ENCODE data around the gene L3MBTL4.

DNA sequence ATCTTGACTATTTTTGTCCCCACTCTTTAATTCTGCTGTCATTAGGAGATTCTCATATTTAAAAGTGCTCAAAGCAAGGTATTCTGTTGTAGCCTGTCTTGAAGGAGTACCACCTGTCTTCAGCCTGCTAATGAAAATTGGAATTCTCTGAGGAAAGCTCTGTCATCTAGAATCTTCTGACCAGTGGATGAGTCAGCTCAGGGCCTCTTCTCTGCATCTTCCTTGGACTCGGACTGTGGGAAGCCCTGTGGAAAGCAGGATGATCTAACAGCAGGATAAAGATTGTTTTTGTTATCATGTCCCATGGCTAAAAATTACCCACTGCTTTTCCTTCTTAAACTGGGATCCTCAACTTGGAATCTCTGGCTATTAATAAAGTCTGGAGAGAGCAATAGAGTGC is 500.7 kb downstream of the L3MBTL4 start:
- TF ChIP-seq, protein P1, sequence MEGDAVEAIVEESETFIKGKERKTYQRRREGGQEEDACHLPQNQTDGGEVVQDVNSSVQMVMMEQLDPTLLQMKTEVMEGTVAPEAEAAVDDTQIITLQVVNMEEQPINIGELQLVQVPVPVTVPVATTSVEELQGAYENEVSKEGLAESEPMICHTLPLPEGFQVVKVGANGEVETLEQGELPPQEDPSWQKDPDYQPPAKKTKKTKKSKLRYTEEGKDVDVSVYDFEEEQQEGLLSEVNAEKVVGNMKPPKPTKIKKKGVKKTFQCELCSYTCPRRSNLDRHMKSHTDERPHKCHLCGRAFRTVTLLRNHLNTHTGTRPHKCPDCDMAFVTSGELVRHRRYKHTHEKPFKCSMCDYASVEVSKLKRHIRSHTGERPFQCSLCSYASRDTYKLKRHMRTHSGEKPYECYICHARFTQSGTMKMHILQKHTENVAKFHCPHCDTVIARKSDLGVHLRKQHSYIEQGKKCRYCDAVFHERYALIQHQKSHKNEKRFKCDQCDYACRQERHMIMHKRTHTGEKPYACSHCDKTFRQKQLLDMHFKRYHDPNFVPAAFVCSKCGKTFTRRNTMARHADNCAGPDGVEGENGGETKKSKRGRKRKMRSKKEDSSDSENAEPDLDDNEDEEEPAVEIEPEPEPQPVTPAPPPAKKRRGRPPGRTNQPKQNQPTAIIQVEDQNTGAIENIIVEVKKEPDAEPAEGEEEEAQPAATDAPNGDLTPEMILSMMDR (conservative IDR thresholded peaks at IDR 0.05): no peak
- TF ChIP-seq EZH2 (IDR thresholded peaks at IDR 0.05; ENCODE audit: low read depth): no peak
